GM18505 (cell line): Measurements from ENCODE around the gene BPGM.
"Not testable (repeated sequence)": the region's sequence is repeated elsewhere in the genome, so short reads cannot be mapped to it uniquely, and the experiment has no call there.

ENCODE experiments used
- ATAC-seq: cut with Tn5 transposase; IDR thresholded peaks from one replicate; pipeline ENCODE4 v1.9.1; 2021; ENCODE audit not compliant: unreplicated experiment
- POLR2A ChIP-seq: IDR thresholded peaks from 4 replicates; pipeline ENCODE4 v1.6.1; 2011; ENCODE audit warnings: borderline replicate concordance; ENCODE audit not compliant: insufficient read depth, insufficient read length; ENCODE audit errors: extremely low read depth

BPGM gene

DNA sequence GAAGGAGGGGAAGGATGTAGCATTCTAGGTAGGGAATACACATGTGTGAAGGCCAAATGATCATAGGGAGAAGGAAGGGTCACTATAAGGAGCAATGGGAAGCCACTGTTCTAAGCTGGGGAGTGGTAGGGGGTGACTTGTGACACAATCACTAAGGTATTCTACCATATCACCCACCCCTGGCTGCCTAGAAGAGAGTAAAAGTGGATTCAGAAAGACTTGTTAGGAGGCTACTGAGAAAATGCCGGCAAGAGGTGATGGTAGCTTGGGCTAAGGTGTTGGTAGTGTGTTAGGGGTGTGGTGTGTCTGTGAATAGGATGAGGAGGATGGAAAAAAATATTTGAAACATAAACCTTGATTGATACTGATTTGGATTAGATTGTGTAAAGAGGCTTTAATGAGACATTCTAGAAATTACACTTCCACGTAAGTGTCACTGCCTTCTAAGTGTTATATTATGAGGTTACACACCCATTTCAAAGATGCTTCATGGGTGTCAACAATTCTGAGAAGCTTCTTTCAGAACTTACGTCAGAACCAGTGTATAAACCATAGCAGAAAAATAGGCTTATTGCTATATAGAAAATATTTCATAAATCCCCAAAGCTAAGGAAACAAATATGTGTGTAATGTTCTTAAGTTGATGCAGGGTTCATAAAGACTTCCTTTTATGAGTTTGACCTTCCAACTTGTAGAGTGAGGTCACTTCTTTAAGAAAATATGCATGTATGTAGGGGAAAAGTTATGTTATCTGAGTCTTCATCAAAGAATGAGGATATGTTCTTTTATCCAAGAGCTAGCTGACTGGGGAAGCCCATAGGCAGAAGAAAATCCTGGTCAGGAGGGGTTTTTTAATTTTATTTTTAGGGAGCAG lies 5.6 kb upstream of the BPGM start:
- ATAC-seq: no peak
- no peak for TF ChIP-seq POLR2A

DNA sequence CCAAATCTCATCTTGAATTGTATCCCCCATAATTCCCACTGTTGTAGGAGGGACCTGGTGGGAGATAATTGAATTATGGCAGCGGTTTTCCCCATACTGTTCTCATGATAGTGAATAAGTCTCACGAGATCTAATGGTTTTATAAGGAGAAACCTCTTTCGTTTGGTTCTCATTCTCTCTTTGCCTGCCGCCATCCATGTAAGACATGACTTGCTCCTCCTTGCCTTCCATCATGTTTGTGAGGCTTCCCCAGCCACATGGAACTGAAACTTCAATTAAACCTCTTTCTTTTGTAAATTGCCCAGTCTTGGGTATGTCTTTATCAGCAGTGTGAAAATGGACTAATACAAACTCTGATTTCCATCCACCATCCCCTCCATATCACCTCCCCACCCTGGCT lies 4.7 kb upstream of the BPGM start:
- not testable (repeated sequence) for ATAC-seq

DNA sequence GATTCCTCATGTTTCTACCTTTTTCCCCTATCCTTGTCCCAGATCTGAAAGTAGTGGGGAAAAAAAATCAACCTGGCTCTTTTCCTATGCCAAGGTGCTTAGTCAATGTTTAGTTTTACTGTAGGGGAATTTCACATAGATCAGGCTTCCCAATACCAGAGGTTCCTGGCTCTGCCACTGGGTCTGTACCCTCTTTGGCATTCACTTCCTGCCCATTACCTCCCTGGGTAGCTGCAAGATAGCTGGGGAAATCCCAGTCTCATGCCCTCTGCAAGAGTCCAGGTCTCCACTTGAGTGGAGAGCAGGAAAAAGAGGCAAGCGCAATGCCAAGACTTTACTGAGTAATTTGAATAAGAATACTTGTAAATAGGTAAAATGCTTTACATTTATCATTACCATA lies 3.5 kb upstream of the BPGM start:
- TF ChIP-seq POLR2A: no peak
- no peak for ATAC-seq

DNA sequence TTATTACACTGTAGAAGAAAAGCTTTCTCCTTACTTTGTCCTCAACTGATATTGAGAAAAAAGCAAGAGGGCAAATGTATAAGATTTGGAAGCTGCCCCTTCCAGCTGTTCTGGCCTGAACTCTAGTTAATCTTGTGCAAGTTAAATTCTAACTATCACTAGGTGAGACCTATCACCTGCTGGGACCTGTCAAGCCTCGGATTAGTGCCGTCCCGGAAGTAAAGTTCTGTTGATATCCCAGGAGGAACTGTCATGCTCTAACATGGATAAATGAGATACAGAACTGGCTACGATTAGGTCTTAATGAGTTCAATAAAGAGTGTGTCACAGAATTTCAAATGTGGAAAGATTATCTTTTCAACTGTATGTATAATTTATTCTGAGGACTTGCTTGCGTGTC lies 1.2 kb upstream of the BPGM start:
- TF ChIP-seq POLR2A: no peak
- ATAC-seq: no peak

DNA sequence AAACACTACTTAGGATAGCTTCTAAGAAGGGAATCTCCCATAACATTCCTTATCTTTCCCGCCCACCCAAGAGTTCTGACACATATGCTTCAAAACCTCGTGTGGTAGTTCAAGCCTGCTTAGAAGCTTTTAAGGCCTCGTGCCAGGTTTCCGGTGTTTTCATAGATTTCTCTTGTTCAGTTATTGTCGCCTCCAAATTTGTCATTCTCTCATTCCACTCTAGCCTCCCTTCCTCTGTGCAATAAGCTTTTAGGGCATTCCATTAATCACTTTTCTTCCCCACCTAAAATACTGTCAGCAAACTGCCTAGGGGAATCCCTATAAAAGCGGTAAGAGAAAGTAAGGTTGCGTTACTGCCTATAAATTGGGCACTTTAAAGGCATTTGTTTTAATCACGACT lies 718 bp upstream of the BPGM start:
- TF ChIP-seq POLR2A: no peak
- no peak for ATAC-seq

DNA sequence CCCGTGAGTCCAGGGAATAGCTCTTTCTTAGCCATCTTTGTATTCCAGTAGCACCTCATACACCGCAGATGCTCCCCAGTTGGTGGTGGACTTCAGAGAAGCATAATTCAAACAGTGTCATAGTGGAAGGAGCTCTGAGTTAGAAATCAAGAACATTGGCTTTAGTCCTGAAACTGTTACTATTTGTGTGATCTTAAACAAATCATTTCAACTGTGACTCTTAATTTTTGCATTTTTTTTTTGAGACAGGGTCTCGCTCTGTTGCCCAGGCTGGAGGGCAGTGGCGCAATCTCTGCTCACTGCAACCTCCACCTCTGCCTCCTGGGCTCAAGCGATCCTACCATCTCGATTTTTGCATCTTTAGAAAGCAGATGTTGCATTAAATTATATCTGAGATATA lies 1.8 kb downstream of the BPGM start:
- no peak for ATAC-seq
- TF ChIP-seq POLR2A: no peak

DNA sequence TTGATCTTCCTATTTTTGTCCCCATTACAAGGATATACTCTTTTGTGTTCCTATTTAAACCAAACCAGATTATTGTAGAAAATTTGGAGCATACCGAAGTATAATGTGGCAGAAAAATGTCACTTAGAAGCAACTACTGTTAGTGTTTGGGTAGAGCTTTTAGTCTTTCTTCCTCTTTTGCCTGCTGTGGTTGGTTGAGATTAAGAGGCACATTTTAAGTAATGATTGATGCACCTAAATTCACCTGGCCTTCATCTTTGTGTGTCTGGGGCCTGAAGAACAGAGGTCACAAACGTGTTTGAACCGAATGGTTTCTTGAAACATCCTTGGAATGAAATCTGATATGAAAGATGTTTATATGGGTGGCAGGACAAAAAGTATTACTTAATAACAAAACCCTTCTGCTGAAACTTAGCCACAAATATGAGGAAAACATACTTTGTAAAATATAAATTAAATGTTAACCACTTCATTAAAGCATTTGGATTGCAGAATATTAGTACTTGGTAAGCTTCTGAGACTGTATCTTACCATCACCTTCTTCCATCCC lies 2.6 kb downstream of the BPGM start:
- ATAC-seq: no peak
- TF ChIP-seq POLR2A: no peak

DNA sequence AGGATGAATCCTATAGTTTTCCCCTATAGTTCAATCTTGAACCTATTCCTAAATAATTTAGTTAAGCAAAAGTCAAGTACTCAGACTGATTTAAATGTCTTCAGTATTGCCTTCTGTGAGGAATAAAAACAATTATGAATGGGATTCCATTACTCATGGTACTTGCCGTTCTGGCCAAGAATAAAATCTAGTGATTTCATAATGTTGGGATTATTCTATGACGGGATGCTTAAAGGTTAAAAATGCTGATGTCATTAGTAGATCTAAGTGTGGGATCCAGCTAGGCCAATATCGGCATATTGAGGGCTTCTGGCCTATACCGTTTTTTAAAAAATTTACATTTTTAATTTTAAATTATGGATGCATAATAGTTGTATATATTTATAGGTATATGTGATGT lies 5.3 kb downstream of the BPGM start:
- ATAC-seq: no peak
- TF ChIP-seq POLR2A: no peak

DNA sequence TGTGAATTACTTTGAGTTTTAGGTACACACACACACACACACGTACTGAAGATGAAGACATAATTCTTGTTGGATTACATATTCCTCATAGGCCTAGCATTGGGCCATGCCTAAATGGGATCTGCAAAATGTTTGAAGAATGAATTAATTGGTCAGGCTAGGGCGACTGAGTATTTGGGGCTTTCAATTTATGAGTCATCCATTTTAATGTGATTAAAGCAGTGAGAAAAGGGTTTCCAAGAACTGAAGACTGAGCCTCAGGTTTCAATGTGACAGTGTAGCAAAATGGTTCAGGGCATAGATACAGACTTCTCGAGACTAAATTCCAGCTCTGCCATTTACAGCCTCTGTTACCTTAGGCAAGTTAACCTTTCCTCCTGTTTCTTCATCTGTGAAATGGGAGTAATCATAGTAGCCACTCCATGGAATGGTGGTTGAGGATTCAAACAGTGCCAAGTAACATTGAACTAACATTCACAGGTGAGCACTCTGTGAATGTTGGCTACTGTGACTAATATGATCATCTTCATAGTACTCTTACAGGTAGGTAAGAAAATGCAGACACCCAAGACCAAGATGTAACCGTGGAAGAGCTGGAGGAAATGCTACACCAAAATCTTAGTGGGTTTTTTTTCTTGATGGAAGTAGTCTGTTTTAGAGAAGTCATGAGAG lies 7.6 kb downstream of the BPGM start:
- no peak for TF ChIP-seq POLR2A
- no peak for ATAC-seq

DNA sequence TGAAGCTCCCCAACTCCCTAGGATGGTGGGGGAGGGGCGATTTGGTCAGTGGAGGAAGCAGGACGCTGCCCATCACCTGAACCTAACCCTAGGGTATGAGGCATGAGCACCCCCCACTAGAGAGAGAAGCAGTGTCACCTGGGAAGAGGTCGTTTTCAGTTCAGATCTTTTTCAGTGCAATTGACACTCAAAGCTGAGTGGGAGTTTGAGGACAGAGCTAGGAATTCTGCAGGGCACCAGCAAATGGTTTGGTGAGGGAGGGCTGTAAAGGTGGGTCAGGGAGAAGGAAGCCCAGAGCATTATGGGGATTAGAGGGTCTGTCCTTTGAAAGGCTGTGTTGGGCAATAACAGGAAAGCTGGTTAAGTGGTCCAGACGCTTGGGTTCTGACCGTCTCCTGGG lies 10.9 kb downstream of the BPGM start:
- no peak for TF ChIP-seq POLR2A
- no peak for ATAC-seq

DNA sequence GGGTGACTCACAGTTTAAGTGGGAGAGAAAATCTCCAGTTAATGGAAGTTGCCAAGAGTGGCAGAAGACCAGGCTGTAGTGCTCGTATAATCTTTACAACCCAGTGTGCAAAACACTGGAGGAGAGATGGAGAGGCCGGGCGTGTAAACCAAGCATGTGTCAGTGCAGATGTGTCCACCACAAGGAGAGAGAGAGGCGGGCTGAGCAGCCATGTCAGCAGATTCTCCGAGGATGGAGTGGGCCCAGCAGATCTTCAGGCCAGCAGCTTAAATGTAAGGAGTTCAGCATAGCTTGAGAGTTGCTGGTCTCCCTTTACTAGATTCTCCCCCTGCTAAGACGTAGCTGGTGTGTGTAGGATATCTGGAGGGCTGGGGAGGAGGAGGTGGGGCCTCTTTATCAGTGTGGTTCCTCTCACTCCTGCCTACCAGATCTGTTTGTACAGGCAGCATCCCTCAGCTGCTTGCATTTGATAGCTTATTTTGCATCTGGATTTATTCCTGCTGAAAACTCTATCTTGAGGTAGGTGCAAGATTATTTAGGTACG lies 13.7 kb downstream of the BPGM start:
- TF ChIP-seq POLR2A: no peak
- ATAC-seq: no peak

DNA sequence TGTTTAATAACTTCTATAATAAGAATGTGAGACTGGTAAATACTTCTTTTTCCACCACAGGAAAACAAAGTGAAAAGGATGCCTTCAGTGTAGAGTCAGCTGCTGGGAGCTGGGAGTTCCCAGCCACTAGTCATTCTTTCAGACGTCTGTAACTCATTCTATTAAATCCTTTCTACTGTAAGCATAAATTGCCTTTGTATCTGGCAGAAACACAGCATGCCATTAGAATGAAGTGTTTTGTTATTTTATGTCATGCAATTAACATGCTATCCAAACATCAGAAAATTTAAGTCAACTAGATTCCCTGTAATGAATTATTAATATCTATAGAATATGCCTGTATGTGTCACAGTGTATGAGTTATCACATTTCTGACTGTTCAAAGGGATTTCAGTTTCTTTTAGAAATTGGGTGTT lies 14.3 kb downstream of the BPGM start:
- TF ChIP-seq POLR2A: no peak
- no peak for ATAC-seq

DNA sequence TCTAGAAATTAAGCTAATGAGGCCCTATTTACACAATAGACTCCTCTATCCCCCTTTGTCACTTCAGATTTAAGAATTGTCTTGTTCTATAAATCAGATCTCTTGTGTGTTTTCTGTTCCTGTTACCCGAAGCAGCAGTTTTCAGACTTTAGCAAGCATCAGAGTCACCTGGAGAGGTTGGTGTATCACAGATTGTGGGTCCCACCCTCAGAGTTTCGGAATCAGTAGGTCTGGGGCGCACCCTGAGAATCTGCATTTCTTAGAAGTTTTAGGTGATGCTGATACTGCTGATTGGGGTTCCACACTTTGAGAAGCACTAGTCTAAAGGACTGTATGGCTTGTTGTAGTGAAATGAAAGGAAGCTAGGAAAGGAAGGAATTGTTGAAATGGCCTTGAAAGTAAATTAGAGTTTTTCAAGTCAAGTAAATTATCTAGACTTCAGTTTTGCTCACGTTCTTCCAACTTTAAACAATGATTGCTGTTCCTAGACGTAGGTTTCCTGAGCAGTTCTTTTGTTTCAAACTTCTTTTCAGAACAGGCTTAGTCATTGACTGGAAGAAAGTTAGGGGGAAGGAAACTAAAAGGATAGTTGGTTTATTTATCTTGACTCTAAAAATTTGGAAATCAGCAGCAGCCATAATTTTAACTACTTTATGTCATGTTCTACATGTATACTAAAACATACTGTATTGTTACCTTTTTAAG lies 15.7 kb downstream of the BPGM start:
- no peak for TF ChIP-seq POLR2A
- no peak for ATAC-seq
